Psoas muscle (tissue), 8 donors: ENCODE measurements around the gene RARRES2. TPM values are rescaled to one million over a fixed set of nuclear protein-coding genes. Genes with fewer than 3 reads are reported as not detected.
"Not testable (repeated sequence)": the region's sequence is repeated elsewhere in the genome, so short reads cannot be mapped to it uniquely, and the experiment has no call there.

ENCODE experiments used
- ATAC-seq, 4 donors: fragments of 200-7000 bp; cut with Tn5 transposase; one replicate each; pipeline ENCODE4 v1.9.1; 2020; ENCODE audit warnings: moderate library complexity in 3 of 4, mild to moderate bottlenecking in 2 of 4
- DNase-seq, 2 donors: peaks; one replicate each; pipeline ENCODE4 v3.0.0-alpha.2; 2020
- H3K27ac ChIP-seq: fragments of 200-600 bp; one replicate; pipeline ENCODE4 v1.8.0; 2022
- H3K27me3 ChIP-seq, 3 donors: fragments of 200-600 bp in 1 of 3; one replicate each; pipeline versions ENCODE4 v1.6.1 to v1.8.0; 2013 to 2022; ENCODE audit warnings: low read length in 2 of 3, mild to moderate bottlenecking in 2 of 3, moderate library complexity in 1 of 3; ENCODE audit not compliant: insufficient read depth in 3 of 3
- H3K36me3 ChIP-seq, 2 donors: fragments of 200-600 bp in 1 of 2; one replicate each; pipeline versions ENCODE4 v1.6.1 to v1.8.0; 2013 to 2022; ENCODE audit warnings: low read depth in 1 of 2, mild to moderate bottlenecking in 1 of 2, moderate library complexity in 1 of 2; ENCODE audit not compliant: insufficient read depth in 1 of 2
- H3K4me1 ChIP-seq: fragments of 200-600 bp; one replicate; pipeline ENCODE4 v1.8.0; 2022
- H3K4me3 ChIP-seq: fragments of 200-600 bp; one replicate; pipeline ENCODE4 v1.8.0; 2022; ENCODE audit warnings: mild to moderate bottlenecking
- H3K9me3 ChIP-seq: fragments of 200-600 bp; one replicate; pipeline ENCODE4 v1.8.0; 2022
- WGBS, 3 donors: extraction: QIAGEN DNeasy Blood & Tissue Kit; methylation state at CpG; one replicate each; pipeline versions ENCODE4 v1.1.6 to v1.1.7; 2013; 5-methylcytosine and 5-hydroxymethylcytosine counted together
- intact Hi-C, 2 donors: fragments of 100-400 bp; cut with DNase I; formaldehyde crosslinking; loops; one replicate each; pipeline versions ENCODE4 v1.11.0 to v1.14.2; 2022
- polyA plus RNA-seq, 3 donors: library from polyadenylated mRNA; stranded (reverse); fragments of 200-250 nt; gene quantifications; one replicate each; pipeline ENCODE4 v1.2.3, GENCODE V29; 2013
- total RNA-seq, 4 donors: library from RNA; stranded (reverse); fragmentation: NEBNext Ultra II Directional in 2 of 4; extraction: Animal tissue kit (Norgen Biotek cat#: 25700) in 2 of 4; gene quantifications; one replicate each; pipeline versions ENCODE4 v1.2.1 to v1.2.4, GENCODE V29; 2021 to 2023
- TF ChIP-seq, protein P1 (sequence below): fragments of 200-600 bp; IDR thresholded peaks from one replicate; pipeline ENCODE4 v1.8.0; 2022; ENCODE audit warnings: antibody characterized with exemption
- donor health status: healthy with polysubstance abuse.
- donor health status: DM: no; HTN: no; CAD: no; lungs with moderate emphysema.
- donor health status: Bipolar disorder and iron deficiency.
- donor health status: healthy.
- donor health status: DM: yes; HTN: yes; CAD: no.
- donor health status: DM: no; HTN: no; CAD: no.
- donor health status: DM: no; HTN: no; CAD: no.
- donor health status: DM: yes; HTN: yes; CAD: no.

Gene RARRES2
- total and polyA plus RNA-seq, 7 donors = 4.1 to 17.9 (median 7.3) TPM

DNA sequence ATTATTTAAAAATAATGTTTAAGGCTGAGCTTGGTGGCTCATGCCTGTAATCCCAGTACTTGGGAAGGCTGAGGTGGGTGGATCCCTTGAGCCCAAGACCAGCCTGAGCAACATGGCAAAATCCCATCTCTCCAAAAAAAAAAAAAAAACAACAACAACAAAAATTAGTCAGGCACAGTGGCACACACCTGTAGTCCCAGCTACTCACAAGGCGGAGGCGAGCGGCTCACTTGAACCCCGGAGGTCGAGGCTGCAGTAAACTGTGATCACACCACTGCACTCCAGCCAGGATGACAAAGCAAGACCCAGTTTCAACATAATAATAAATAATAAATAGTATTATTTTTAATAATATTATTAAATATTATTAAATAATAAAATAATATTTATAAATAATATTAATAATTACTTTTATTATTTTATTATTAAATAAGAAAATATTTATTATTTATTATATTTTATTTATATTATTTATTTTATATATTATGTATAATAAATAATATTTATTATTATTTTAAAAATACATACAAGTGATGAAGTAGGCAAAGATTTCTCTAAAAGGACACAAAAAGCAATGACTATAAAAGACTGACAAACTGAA is 26.7 kb downstream of the RARRES2 start:
- no peak for ATAC-seq

DNA sequence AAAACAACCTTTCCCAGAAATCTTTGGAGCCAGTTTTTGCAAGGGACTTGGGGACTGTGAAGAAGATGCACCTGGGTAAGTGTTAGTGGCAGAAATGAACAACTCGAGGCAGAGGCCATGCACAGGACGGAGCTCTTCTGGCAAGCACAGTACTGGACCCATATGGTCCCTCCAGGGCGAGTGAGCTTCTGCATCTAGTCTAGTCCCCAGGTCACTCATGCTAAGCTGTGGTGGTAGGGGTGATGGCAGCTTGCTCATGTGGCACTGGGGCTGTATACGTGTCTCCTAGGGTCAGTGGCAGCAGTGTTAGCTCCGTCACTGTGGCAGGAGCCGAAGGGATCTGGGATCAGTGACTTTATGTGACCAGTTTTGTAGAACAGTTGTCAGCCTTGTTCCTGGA is 27.6 kb downstream of the RARRES2 start:
- no peak overlapping the region for H3K27ac ChIP-seq
- no peaks in the 10 kb centered on the region for H3K4me1 ChIP-seq
- TF ChIP-seq, protein P1, sequence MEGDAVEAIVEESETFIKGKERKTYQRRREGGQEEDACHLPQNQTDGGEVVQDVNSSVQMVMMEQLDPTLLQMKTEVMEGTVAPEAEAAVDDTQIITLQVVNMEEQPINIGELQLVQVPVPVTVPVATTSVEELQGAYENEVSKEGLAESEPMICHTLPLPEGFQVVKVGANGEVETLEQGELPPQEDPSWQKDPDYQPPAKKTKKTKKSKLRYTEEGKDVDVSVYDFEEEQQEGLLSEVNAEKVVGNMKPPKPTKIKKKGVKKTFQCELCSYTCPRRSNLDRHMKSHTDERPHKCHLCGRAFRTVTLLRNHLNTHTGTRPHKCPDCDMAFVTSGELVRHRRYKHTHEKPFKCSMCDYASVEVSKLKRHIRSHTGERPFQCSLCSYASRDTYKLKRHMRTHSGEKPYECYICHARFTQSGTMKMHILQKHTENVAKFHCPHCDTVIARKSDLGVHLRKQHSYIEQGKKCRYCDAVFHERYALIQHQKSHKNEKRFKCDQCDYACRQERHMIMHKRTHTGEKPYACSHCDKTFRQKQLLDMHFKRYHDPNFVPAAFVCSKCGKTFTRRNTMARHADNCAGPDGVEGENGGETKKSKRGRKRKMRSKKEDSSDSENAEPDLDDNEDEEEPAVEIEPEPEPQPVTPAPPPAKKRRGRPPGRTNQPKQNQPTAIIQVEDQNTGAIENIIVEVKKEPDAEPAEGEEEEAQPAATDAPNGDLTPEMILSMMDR = no peak
- no peaks in the 10 kb centered on the region for H3K36me3 ChIP-seq
- no peak overlapping the region for H3K4me3 ChIP-seq
- ATAC-seq (no peak), DNase-seq (no peak)
- intact Hi-C loops = no loop called here
- 92 to 94% (median 92%) methylated on average over 6 of the region's 6 CpGs for WGBS, 3 donors
- H3K27me3 ChIP-seq = no peaks in the 10 kb centered on the region
- no peaks in the 10 kb centered on the region for H3K9me3 ChIP-seq

More for the DNA sequence above, 26.7 kb downstream of the RARRES2 start:
- TF ChIP-seq, protein P1 = no peak
- Histone ChIP-seq H3K9me3 (no peaks in the 10 kb centered on the region), H3K27me3 (no peaks in the 10 kb centered on the region), H3K36me3 (no peaks in the 10 kb centered on the region), H3K4me1 (no peaks in the 10 kb centered on the region), H3K4me3 (no peak overlapping the region), H3K27ac (no peak overlapping the region)
- no peak for DNase-seq
- WGBS, 3 donors = 87 to 97% (median 93%) methylated on average over 5 of the region's 5 CpGs
- intact Hi-C loops = no loop called here

DNA sequence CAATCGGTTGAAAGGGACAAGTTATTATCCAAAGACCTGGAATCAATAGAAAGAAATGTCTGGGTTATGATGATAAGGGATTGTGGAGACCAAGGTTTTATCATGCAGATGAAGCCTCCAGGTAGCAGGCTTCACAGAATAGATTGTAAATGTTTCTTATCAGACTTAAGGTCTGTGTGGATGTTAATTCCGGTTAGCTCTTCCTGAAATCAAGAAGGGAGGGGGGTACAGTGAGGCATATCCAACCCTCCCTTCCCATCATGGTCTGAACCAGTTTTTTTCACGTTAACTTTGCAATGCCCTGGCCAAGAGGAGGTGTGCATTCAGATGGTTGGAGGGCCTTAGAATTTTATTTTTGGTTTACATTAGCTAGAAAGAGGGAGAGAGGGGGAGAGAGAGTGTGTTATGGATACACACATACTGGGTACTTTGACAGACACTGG is 28.0 kb downstream of the RARRES2 start:
- Histone ChIP-seq H3K4me3 (no peak overlapping the region), H3K9me3 (no peaks in the 10 kb centered on the region), H3K27ac (no peak overlapping the region), H3K4me1 (no peaks in the 10 kb centered on the region), H3K36me3 (no peaks in the 10 kb centered on the region), H3K27me3 (no peaks in the 10 kb centered on the region)
- TF ChIP-seq, protein P1 = no peak
- DNase-seq (no peak), ATAC-seq (no peak)
- intact Hi-C loops = no loop called here
- 86 to 89% (median 88%) methylated on average over 3 of the region's 3 CpGs for WGBS, 3 donors

DNA sequence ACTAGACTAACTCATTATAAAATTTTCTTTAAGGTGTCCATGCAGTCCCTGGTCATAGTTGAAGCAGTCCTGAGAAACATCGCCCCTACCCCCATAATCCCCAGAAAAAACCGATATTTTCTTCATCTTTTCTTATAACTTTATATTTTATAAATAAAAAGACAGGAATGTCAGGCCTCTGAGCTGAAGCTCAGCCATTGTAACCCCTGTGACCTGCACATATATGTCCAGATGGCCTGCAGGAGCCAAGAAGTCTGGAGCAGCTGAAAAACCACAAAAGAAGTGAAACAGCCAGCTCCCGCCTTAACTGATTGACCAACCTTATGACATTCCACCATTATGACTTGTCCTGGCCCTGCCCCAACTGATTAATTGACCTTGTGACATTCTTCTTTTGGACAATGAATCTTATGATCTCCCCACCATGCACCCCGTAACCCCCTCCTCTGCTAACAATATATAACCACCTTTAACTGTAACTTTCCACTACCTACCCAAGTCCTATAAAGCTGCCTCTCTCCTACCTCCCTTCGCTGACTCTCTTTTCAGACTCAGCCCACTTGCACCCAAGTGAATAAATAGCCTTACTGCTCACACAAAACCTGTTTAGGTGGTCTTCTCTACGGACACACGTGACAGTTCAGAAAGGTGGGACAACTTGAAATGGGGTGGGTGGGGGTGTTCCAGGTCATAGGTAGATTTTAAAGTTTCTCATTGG is 28.6 kb downstream of the RARRES2 start:
- DNase-seq, H3K36me3 ChIP-seq, H3K4me1 ChIP-seq, H3K4me3 ChIP-seq, intact Hi-C loops, H3K9me3 ChIP-seq, H3K27ac ChIP-seq, H3K27me3 ChIP-seq, ATAC-seq: not testable (repeated sequence)
- WGBS, 3 donors = 89 to 93% (median 89%) methylated on average over 7 of the region's 7 CpGs

DNA sequence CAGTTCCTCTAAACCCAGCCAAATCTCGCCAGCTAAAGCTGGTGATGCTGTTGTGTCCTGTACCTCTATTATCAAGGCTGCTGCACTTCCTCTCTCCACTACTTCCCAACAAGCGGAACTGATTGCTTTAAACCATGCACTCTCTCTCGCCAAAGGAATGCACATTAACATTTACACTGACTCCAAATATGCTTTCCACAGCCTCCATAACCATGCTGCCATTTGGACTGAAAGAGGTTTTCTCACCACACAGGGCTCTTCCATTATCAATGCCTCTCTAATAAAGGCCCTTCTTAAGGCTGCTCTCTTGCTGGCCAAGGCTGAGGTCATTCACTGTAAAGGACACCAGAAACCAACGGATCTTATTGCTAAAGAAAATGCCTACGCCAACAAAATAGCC is 29.7 kb downstream of the RARRES2 start:
- DNase-seq (no peak), ATAC-seq (no peak)
- no peaks in the 10 kb centered on the region for H3K27me3 ChIP-seq
- no peaks in the 10 kb centered on the region for H3K9me3 ChIP-seq
- no peaks in the 10 kb centered on the region for H3K4me1 ChIP-seq
- intact Hi-C loops = no loop called here
- no peak overlapping the region for H3K27ac ChIP-seq
- no peaks in the 10 kb centered on the region for H3K36me3 ChIP-seq
- TF ChIP-seq, protein P1 = no peak
- no peak overlapping the region for H3K4me3 ChIP-seq
- 49 to 67% (median 50%) methylated on average over 5 of the region's 5 CpGs for WGBS, 3 donors
